CD4-positive, alpha-beta T cell treated with Interleukin-17A for 4 hours (primary cell): ENCODE measurements around the gene PHLPP1.

Experiments used
- DNase-seq: peaks from one replicate; pipeline ENCODE4 v3.0.0-alpha.2; 2020; ENCODE audit warnings: mixed read lengths

The PHLPP1 gene

GRCh38 chr18:63025251-63026090 is 310.1 kb downstream of the PHLPP1 start:
- DNase-seq = peak; percentile 9

- no peak for DNase-seq
Observed at GRCh38 chr18:63028380-63028779, 313.0 kb downstream of the PHLPP1 start.
